Left renal cortex interstitium (tissue), 4 donors: ENCODE data around the gene SH3RF2. TPM values are rescaled to one million over a fixed set of nuclear protein-coding genes. Genes with fewer than 3 reads are reported as not detected.
"Not testable (repeated sequence)": the region's sequence is repeated elsewhere in the genome, so short reads cannot be mapped to it uniquely, and the experiment has no call there.

Experiments
- DNase-seq, 4 donors: peaks; one replicate each; pipeline ENCODE4 v3.0.0-alpha.2; 2013; ENCODE audit warnings: low read depth in 4 of 4, low spot score in 2 of 4, missing footprints in 1 of 4
- polyA plus RNA-seq, 4 donors: library from polyadenylated mRNA; unstranded; fragments of 120-200 nt; gene quantifications; one replicate each; pipeline ENCODE4 v1.2.1, GENCODE V29; 2013; ENCODE audit not compliant: insufficient read length in 4 of 4

SH3RF2 gene
- polyA plus RNA-seq, 4 donors: 3.9 to 7.7 (median 5.4) TPM

DNA sequence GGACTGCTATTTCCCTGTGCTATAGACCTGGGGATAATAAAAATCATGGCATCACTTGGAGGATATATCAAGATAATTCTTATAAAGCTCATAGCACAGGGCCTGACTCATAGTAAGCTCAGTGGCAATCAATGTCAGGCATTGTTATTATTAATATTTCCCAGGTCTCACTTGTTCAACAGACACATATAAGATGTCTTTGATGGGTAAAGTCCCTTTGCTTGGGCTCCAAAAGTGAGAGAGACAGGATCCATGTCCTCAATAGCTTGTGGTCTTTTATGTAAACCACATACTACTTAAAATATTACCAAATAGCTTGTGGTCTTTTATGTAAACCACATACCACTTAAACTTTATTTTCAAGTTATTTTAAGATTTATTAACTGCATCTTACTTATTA, 11.2 kb downstream of the SH3RF2 start:
- DNase-seq: no peak

DNA sequence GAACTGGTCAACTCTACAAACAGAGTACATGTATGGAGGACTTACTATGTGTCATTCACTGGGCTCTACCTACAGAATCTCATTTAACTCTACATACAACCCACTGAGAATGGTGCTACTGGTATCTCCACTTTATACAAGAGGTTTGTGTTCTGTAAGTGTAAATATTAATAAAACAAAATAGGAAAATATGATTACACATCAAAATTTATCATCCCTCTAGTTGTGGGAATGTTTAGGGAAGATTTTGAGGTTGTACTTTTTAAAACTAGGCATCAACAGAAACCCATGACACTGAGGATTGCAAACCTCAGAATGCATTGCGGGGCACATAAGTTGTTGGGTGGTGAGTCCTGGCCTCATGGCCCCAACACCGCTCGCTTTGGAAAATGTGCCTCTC, 11.7 kb downstream of the SH3RF2 start:
- no peak for DNase-seq

DNA sequence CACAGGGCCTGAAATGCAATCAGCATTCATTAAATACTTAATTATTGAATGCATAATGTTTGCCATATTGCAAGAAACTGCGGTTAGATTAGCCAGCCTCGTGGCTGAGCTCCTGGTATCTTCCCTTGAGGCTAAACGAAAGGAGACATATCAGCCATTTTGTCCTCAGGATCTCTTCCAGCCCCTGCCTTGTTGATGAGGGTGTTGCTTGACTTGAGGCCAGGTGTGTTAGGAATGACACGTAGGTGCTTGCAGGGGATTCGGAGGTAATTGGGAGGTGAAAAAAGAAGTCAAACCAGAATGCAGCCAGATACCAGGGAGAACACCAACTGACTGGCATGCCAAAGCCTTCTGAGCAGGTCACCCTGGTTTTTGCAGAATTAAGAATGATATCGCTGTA, 12.5 kb downstream of the SH3RF2 start:
- DNase-seq: no peak

DNA sequence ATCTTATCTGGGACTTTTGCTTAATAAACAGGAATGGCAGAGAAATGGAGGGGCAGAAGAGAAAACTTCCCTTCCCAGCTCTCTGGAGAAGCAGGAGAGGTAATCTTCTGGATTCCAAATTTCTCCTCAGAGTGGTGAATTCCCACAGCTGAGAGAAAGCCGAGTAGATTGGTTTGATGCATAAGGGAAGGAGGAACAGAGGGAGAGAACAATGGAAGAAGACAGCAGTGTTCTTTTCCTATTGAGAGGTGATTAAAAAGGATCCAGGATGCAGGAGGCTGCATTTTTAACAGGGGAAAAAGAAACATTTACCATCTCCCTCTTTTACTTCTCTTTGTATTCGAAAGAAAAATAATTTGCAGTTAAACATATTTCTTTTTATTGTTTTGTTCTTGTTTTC, 13.1 kb downstream of the SH3RF2 start:
- no peak for DNase-seq

DNA sequence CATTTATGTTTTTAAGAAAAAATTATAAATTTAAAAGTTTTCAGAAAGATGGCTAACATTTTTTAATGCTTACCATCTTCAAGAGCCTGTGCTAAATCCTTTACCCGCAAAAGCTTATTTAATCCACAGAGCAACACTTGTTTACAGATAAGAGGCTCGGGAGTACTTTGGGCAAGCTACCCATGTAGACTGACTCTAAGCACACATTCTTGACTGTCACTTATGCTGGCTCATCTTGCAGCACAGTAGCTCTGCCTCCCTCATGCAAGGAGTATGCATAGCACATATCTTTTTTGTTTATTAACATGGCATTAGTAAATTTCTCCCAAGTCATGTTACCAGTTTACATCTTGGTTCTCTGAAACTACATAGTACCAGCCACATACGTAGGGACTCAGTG, 14.7 kb downstream of the SH3RF2 start:
- no peak for DNase-seq

DNA sequence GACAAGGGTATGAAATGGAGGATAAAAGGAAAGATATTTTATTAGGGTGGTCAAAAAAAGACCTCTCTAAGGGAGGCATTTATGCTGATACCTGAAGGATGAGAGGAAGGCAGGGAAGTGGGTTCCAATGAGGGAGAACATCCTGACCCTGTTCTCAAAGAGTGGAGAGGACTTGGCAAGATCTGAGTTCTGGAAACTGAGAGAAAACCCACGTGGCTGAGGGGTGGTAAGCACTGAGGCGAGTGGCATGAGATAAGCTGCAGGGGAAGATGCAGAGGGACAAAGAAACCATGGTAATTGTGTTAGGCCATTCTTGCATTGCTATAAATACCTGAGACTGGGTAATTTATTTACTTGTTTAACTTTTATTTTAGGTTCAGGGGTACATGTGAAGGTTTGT, 16.8 kb downstream of the SH3RF2 start:
- no peak for DNase-seq

DNA sequence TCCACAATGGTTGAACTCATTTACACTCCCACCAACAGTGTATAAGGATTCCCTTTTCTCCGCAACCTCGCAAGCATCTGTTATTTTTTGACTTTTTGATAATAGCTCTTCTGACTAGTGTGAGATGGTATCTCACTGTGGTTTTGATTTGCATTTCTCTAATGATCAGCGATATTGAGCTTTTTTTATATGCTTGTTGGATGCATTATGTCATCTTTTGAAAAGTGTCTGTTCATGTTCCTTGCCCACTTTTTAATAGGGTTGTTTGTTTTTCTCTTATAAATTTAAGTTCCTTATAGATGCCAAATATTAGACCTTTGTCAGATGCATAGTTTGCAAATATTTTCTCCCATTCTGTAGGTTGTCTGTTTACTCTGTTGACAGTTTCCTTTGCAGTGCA, 17.8 kb downstream of the SH3RF2 start:
- DNase-seq: not testable (repeated sequence)

DNA sequence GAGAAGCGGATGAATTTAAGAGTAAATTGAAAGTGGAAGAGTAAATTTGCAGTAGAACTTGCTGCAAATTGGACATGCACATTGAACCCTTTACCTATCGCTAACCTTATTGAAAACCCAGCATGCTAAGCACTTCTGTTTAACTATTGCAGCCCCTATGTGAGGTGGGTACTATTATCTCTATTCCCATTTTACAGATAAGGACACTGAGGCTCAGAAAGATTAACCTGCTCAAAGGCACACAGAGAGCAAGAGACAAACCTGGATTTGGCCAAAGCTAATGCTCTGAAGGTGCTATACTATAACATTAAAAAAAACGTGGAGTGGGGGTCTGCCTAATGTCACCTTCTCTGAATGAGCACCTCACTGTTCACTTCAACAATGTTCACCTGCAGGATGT, 21.0 kb downstream of the SH3RF2 start:
- no peak for DNase-seq

DNA sequence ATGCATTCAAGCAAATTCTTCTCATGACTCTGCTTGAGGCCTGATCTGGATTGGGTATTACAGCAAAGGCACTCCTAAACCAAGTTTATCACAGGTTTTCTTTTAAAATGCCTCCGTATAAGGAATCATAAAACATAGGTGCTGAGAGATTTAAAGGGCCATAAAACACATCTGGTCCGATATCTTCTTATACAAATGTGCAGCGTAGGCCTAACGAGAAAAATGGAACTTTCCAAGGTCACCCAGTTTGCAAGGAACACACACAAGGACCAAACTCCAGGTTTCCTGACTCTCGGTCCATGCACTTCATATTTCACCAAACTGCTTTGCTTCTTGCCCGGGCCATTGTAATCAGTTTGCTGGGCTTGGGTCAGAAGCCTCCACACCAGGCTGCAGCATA, 22.1 kb downstream of the SH3RF2 start:
- no peak for DNase-seq

DNA sequence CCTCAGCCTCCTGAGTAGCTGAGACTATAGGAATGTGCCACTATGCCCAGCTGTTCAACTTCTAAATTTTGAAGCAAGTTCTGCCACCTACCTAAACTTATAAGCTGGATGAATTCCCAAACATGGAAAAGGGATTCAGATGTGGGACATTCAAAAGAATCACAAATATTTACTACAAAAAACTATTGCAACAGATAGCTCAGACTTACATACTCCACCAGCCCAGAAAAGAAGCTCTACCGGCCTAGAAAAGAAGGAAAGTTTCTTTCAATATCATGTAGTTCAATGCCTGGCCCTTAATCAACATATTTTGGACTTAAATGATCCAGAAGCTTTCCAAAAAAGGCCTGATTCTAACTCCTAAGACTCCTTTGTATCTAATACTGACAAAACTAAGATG, 23.8 kb downstream of the SH3RF2 start:
- DNase-seq: no peak

DNA sequence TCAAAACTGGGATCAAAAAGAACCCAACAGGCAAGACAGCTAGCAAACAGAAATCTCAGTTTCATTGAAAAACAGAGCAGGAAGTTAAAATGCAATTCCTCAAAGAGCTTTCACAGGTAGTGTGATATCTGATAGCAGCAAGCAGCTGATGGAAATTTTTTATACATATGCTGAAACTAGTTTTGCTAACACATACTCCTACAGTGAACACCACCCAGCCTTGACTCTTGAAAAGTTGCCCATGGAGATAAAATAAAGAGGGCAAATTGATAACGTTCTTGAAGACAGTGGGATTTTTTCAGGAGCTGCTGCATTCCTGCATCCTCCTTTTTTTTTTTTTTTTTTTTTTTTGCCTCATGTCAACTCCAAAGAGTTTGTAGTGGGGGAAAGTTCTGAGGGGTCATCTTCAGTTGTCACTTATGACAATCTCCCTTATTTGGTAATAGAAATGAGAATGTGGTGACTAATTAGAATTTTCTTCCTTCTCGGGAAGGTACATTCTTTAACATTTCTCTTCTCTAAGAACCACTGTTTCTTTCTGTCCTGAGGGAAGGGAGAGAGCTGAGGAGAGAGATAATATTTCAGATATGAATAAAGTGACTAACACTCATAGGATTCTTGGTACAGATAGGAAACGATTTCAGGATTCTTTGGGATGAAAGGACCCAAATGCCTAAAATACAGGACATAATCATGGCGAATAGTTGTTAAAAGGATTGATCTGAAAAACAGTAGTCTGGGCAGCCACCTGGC, 24.6 kb downstream of the SH3RF2 start:
- no peak for DNase-seq

DNA sequence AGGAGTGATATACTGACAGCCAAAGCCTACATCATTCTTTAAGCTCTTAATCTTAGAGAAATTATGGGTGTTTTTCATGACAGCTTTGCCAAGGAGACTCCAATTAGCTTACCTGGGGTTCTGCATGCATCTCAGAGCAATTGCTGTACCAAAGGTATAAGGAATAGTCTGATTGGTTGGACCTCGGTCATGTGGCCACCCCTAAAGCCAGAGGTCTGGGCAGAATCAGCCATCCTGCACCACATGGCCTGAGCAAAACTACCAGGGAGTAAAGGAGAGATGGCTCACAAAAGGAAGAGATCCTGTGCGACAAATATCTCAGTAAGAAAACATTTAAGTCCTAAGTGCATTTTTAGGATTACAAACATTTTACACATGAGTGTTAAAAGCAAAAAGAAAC, 25.6 kb downstream of the SH3RF2 start:
- DNase-seq: no peak

DNA sequence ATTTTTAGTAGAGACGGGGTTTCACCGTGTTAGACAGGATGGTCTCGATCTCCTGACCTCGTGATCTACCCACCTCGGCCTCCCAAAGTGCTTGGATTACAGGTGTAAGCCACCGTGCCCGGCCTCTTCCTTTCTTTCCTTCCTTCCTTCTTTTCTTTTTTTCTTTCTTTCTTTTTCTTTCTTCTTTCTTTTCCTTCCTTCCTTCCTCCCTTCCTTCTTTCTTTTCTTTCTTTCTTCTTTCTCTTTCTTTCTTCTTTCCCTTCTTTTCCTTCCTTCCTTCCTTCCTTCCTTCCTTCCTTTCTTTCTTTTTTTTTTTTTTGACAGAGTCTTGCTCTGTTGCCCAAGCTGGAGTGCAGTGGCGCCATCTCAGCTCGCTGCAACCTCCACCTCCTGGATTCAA, 27.6 kb downstream of the SH3RF2 start:
- not testable (repeated sequence) for DNase-seq

DNA sequence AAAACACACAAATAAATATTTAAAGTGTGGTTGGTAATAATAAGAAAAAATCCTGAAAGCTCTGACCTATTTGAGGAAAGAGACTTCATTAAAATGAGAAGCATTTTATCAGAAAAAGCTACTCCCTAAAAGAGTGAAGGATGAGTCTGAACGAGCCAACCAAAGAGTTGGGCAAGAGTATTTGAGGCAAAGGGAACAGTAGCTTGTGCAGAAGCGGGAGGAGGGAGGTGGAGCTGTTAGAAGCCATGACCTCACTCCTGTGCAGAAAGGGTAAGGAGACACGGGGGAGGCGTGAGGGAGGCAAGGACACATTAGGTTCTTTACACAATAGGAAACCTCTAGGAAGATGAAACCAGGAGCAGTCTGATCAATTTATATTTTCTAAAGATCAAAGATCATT, 29.4 kb downstream of the SH3RF2 start:
- DNase-seq: no peak

DNA sequence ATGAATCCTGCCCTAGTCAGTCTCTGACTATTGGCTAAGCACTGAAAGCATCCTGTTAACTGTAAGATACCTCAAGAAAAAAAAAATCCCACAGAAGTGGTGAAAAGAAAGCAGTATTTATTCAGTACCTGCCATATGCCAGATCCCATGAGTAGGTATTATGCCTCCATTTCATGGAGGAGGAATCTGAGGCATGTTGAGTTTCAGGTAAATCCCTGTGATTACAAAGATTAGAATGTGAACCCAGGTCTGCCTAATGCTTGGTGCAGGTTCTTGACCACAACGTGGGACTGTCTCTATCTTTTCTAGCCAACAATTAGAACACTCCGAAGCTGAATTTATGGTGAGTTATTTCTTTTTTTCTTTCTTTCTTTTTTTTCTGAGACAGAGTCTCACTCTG, 30.9 kb downstream of the SH3RF2 start:
- DNase-seq: no peak

DNA sequence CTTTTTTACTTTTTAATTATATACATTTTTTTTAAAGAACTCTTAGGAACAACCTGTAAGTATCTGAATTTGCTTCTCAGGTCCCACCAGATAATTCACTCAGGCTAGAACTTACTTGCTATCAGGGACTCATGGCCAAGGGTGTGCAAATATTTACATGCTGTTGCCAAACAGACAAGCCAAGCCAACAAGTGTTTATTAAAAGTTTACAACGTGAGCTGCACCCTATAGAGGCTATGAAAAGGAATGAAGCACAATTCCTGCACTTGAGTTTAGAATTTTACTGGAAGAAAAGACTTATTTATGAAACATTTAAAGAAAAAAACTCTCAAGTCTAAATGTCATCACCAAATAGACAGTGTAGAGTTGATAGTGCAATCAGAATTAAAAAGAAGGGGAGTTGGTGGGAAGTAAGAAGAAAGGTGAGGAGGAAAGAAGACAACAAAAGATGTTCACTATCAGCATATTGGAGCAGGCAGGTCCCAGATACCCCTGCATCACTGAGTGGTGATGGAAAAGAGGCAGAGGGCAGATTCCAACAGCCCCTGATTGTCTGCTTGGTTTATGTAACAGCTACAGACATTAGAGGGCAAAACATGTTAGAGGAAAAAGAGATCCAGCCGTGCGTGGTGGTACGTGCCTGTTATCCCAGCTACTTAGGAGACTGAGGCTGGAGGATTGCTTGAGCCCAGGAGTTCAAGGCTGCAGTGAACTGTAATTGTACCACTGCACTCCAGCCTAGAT, 32.8 kb downstream of the SH3RF2 start:
- no peak for DNase-seq

DNA sequence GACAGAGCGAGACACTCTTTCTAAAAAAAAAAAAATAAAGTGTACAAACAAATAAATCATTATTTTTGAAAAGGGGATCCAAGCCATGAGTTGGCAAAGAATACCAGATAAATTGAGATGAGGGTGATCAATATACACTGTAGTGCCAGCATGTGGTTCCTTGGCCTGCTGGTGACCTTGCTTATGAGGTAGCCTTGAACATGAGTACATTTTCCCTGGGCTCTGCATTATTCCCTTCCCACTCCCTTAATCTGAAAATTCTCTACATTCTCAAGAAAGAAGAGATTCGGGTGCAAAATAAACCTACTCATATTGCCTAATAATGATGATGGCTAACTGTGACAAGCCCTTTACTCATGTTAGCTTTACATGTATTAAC, 33.3 kb downstream of the SH3RF2 start:
- no peak for DNase-seq

DNA sequence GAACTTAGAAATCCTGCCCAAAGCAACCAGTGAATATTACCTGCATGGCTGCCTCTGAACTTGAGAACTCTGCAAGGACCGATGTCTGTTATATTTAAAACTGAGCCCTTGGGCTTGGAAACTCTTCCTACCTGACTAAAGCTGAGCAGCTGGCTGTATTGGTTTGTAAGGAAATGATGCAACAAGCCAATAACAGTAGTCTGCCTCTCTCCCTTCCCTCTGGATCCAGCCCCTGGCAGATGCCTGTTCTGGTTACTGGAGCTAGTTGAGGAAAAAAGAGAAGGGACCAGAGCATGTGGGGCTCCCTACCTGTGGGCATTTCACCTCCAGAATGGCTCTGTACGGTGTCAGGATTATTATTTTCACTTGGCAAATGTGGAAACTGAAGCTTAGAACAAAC, 34.7 kb downstream of the SH3RF2 start:
- DNase-seq: no peak

DNA sequence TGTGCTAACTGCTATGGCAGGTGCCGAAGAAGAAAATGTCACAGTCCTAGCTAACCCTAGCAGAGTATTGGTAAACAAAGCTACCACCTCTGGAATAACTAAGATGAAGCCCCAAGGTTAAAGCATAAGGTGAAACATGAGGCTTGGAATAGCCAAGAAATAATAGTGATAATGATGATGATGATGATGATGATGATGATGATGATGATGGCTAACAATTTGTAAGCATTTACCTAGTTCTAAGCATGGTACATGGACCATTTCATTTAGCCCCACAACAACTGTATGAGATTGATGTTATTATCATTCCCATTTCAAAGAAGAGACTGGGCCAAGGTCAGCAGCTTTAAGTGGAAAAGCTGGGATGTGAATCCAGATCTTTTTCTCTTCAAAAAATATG, 35.3 kb downstream of the SH3RF2 start:
- no peak for DNase-seq

DNA sequence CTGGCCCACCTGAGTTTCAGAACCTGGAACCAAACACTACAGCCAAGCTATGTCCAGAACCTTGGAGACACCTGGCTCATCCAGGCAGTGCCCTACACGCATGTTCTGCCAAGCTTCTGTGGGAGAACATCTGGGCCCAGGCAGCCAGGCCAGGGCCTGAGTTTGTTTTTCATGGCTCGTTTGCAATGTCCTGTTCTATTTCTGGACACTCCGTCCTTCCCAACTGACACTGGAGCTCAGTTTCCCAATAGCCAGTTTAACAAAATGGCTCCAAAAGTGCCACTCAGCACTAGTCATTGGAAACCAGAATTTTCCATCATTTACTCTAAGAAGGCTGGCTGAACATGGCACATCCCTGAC, 38.6 kb downstream of the SH3RF2 start:
- no peak for DNase-seq

DNA sequence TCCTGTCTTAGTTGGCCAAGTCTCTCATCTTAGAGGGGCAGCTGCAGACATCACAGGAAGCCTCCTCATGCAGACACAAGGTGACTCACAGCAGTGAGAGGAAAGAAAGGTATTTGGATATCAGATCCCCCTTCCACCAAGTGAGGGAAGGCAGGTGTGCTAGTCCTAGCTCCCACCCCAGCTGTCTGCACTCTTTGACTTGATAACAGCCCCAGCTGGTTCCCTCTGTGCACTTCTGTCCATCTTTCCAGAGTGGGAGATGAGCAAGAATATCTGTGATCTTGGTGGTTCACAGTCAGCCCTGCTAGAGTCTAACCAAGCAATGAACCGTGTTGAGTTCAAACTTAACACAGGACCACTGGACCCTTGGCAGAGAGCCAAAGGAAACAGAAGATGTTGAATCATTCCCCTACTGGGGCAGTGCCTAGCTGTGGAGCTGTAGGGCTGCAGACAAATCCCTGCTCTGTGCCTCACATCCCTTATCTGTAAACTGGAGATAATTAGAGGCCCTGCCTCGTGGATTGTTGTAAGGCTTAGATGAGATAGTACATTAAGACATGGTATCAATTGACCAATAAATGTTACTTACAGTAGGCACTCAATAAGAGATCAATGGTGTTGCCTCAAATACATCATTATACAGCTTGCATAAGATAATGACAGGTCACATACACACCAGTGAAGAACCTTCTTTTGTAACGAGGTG, 39.1 kb downstream of the SH3RF2 start:
- DNase-seq: peak in 1 of 4 donors; percentile 62
